Mononuclear cell (primary cell): ENCODE measurements around the gene FBXW2. TPM values are rescaled to one million over a fixed set of nuclear protein-coding genes. Genes with fewer than 3 reads are reported as not detected.

Experiments used
- H3K27me3 ChIP-seq: 2 replicates; pipeline ENCODE4 v1.6.0; 2011; ENCODE audit warnings: low read length, control low read depth; ENCODE audit not compliant: insufficient read depth
- H3K4me1 ChIP-seq: 2 replicates; pipeline ENCODE4 v1.5.1; 2011; ENCODE audit warnings: mild to moderate bottlenecking, low read length, control low read depth; ENCODE audit not compliant: insufficient read depth
- H3K4me3 ChIP-seq: 2 replicates; pipeline ENCODE4 v1.5.1; 2011; ENCODE audit warnings: mild to moderate bottlenecking, low read length, moderate library complexity
- H3K9me3 ChIP-seq: 2 replicates; pipeline ENCODE4 v1.5.1; 2011; ENCODE audit warnings: low read depth, mild to moderate bottlenecking, control low read depth, low read length
- total RNA-seq: library from RNA; depleted of rRNA; stranded (reverse); fragments of >200 nt; gene quantifications from one replicate; pipeline ENCODE4 v1.2.3, GENCODE V29; 2012

Gene FBXW2
- total RNA-seq, 1 donor: 27.8 TPM

GRCh38 chr9:120707170-120707569 lies 86.0 kb downstream of the FBXW2 start:
- peaks cover 55% of the 10 kb centered on the region for H3K4me1 ChIP-seq
- H3K4me3 ChIP-seq: no peak overlapping the region
- H3K9me3 ChIP-seq: no peaks in the 10 kb centered on the region
- H3K27me3 ChIP-seq: no peaks in the 10 kb centered on the region

Other genes with a start within 250 kb of the FBXW2 start
- gene CDK5RAP2, start 213.2 kb downstream of the FBXW2 start, total RNA-seq: 26.9 TPM
- gene MEGF9, start 78.9 kb downstream of the FBXW2 start, total RNA-seq: 13.4 TPM
- 27.5 TPM for gene PSMD5, start 49.5 kb upstream of the FBXW2 start, total RNA-seq
- 31.6 TPM for gene PHF19, start 83.8 kb upstream of the FBXW2 start, total RNA-seq
- 88.8 TPM for gene TRAF1, start 133.4 kb upstream of the FBXW2 start, total RNA-seq